ENCODE data around the gene BCL2L13. TPM values are rescaled to one million over a fixed set of nuclear protein-coding genes. Genes with fewer than 3 reads are reported as not detected.

The BCL2L13 gene
- total RNA-seq, 2 donors from 2014 or later = 56.5 to 64.1 TPM

DNA sequence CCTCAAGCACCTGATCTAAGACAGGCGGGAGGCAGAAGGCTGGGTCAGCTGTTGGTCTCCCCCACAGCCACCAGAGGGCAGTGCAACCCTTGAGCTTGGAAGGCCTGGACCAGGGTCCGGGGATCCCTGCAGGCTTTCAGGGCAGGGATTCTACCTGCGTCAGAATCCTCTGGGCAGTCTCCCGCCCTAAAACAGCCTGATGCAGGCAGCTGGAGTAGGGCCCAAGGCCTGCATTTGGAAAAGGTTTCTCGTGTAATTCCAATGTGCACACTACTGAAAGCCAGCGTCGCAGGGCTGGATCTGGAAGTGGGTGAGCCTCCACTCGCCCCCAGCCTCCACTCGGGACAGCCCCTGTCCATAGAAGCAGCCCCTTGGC, 104.0 kb downstream of the BCL2L13 start:
- Histone ChIP-seq H3K27me3 (no peaks in the 10 kb centered on the region), H3K27ac (no peak overlapping the region), H3K9me3 (no peaks in the 10 kb centered on the region), H3K4me1 (peaks cover 0 to 5% of the 10 kb centered on the region in 2 donors), H3K36me3 (no peaks in the 10 kb centered on the region), H3K4me3 (no peak overlapping the region)
- no peak for DNase-seq (ENCODE audit: low spot score)
- TF ChIP-seq, protein P1, sequence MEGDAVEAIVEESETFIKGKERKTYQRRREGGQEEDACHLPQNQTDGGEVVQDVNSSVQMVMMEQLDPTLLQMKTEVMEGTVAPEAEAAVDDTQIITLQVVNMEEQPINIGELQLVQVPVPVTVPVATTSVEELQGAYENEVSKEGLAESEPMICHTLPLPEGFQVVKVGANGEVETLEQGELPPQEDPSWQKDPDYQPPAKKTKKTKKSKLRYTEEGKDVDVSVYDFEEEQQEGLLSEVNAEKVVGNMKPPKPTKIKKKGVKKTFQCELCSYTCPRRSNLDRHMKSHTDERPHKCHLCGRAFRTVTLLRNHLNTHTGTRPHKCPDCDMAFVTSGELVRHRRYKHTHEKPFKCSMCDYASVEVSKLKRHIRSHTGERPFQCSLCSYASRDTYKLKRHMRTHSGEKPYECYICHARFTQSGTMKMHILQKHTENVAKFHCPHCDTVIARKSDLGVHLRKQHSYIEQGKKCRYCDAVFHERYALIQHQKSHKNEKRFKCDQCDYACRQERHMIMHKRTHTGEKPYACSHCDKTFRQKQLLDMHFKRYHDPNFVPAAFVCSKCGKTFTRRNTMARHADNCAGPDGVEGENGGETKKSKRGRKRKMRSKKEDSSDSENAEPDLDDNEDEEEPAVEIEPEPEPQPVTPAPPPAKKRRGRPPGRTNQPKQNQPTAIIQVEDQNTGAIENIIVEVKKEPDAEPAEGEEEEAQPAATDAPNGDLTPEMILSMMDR (IDR thresholded peaks at IDR 0.05) = peak; percentile 57 to 79

DNA sequence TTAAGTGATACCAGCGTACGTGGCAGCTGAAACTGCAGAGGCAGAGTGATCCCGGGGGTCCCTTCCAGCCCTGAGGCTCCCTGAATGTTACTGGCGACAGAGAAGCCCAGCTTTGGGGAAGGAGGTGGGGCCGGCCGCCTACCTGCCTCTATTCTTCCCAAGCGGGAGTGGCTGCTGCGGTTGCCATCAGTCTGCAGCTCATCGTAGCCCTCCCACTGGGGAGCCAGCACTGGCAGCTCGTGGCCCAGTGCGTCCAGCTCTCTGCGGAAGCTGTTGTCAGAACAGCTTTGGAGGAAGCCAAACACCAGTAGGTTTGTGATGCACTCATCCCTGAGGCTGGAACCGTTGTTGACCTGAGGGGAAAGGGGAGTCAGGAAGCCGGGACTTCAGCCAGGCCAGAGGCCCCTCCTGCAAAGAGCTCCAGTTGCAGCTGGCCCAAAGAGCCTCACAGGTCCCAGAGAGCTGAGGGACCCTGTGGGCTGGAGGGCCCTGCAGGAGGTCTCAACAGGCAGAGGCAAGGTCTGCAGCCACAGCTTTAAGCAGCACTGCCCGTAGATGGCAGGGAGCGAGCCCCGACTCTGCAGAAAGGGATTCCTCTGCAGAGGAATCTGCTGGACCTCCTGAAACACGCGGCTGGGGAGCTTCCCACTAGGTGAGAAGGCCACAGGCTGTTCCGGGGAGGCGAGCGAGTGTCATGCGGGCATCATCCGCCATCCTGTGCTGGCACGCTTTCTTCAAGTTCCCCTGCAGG, 105.3 kb downstream of the BCL2L13 start:
- Histone ChIP-seq H3K27me3 (no peaks in the 10 kb centered on the region), H3K4me1 (peaks cover 0 to 5% of the 10 kb centered on the region in 2 donors), H3K4me3 (no peak overlapping the region), H3K9me3 (no peaks in the 10 kb centered on the region), H3K27ac (no peak overlapping the region), H3K36me3 (no peaks in the 10 kb centered on the region)
- DNase-seq (ENCODE audit: low spot score) = no peak
- TF ChIP-seq, protein P1 (IDR thresholded peaks at IDR 0.05) = no peak

DNA sequence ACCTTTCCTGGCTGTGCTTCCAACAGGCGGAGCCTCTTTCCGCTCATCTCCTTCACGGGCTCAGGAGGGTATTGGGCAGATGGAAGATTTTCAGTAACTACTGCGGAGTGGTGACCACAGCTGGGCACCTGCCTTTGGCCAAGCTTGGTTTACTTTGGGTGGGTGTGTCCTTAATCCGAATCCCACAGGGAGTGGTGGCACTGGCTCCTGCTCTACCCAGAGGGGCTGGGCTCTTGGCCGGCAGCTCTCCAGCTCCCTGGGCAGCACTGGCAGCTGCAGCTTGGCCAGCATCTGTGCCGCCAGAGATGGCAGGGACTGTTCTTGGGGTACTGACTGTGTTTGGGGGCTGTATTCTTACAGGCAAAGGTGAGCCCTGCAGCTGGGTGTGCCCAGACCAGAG, 105.9 kb downstream of the BCL2L13 start:
- TF ChIP-seq, protein P1 (IDR thresholded peaks at IDR 0.05) = no peak

DNA sequence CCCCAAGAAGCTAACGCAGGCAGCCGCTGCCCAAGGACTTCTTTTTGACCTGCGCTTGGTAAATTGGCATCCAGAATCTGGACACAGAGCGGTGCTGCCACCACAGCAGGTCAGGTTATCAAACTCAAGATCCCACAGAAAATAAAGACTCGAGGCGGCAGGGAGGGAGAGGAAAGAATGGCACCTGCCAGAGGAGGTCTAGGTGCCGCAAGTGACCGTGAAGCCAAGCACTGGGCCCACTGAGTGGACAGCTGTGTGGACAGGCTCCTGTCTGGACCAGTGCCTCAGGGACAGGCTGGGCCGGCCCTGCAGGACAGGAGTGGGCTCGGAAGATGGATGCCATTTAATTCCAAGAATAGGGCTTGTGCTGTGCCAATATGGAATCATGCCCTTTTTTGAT, 108.4 kb downstream of the BCL2L13 start:
- DNase-seq (ENCODE audit: low spot score) = no peak
- Histone ChIP-seq H3K27me3 (no peaks in the 10 kb centered on the region), H3K9me3 (no peaks in the 10 kb centered on the region), H3K4me3 (no peak overlapping the region), H3K4me1 (peaks cover 0 to 5% of the 10 kb centered on the region in 2 donors), H3K27ac (no peak overlapping the region), H3K36me3 (no peaks in the 10 kb centered on the region)
- TF ChIP-seq, protein P1 (IDR thresholded peaks at IDR 0.05) = no peak

More for the DNA sequence above, 105.9 kb downstream of the BCL2L13 start:
- H3K27ac ChIP-seq = no peak overlapping the region
- no peak overlapping the region for H3K4me3 ChIP-seq
- DNase-seq (ENCODE audit: low spot score) = no peak
- no peaks in the 10 kb centered on the region for H3K27me3 ChIP-seq
- H3K9me3 ChIP-seq = no peaks in the 10 kb centered on the region
- H3K36me3 ChIP-seq = no peaks in the 10 kb centered on the region
- peaks cover 0 to 5% of the 10 kb centered on the region in 2 donors for H3K4me1 ChIP-seq

DNA sequence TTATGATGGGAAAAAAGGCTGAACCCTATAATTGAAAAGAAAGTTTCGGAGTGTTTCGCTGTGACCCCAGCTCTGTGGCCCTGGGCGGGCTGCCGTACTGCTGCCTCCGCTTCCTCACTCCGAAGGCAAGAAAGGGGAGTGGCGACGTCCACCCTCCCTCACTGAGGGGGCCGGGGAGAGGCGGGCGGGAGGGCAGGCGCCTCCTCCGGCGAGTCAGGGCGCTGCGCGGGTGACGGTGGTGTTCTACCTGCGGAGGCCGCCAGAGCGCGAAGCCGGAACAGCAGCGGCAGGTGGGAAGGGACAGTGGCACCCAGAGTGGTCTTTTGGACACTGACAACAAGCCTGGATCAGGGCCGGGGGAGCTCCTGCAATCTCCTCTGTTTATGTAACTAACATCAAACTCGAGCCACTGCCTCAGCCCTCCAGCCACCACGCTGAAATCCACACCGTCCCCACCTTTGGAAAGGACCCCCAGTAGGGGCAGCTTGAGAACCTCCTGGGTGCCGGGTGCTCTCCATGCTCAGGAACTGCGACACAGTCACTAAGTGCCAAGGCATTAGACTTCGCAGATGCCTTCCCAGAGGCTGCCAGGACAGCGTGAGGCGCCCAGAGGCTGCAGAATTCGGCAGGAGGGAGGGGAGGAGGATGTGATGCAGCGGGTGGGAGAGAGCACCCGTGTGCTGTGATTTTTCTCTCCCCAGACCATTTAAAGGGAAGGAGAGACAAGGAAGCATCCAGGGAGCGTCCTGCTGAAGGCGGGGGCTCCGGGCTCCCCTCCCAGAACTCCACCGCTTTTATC, 110.2 kb downstream of the BCL2L13 start:
- Histone ChIP-seq H3K27me3 (no peaks in the 10 kb centered on the region), H3K27ac (no peak overlapping the region), H3K4me1 (peaks cover 0 to 4% of the 10 kb centered on the region in 2 donors), H3K9me3 (no peaks in the 10 kb centered on the region), H3K4me3 (no peak overlapping the region), H3K36me3 (no peaks in the 10 kb centered on the region)
- DNase-seq (ENCODE audit: low spot score) = no peak
- TF ChIP-seq, protein P1 (IDR thresholded peaks at IDR 0.05) = peak in 1 of 2 donors; percentile 33

All from right atrium auricular region (tissue), 2 donors.